NOMO-1 treated with dmso at 0.1 percent for 144 hours (cell line): ENCODE measurements around the gene SERGEF.

Source experiments
- DNase-seq: peaks from one replicate; lab custom pipeline; 2025; ENCODE audit not compliant: unreplicated experiment; lab: John Stamatoyannopoulos, UW

The SERGEF gene

DNA sequence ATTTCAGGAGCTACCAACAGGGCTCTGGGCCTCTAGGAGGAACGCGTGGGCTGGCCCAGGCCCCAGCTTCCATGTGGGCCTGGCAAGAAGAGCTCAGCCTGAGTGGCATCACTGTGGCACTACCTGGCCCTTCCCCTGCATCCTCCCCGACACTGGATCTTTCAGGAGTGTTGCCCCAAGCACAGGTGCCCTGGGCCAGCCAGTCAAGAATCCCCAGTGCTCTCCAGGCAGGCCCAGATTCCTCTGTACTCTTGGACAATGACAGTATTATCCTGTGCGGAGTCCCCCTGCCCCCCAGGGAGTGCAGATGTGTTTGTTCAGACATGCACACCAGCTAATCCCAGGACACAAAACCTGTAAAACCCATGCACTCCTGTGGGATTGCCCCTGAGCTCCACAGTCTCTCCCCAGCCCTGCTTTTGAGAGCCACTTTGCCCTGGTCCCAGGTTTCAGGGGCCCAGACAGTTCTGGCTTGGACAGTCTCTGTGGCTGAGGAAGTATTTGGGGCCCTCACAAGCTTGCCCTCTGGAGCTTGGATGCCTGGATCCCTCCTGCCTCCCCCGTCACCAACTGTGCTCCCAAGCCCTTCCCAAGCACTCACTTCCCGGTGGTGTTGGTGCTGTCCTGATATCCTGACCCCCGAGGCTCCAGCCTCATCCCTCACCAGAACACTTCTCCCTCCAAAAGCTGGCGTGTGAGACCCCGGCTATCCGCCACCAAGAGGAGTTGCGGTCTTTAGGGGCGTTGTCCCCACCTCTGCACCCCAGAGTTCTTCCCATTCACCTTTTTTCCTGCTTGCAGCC lies 238.4 kb downstream of the SERGEF start:
- DNase-seq: no peak

DNA sequence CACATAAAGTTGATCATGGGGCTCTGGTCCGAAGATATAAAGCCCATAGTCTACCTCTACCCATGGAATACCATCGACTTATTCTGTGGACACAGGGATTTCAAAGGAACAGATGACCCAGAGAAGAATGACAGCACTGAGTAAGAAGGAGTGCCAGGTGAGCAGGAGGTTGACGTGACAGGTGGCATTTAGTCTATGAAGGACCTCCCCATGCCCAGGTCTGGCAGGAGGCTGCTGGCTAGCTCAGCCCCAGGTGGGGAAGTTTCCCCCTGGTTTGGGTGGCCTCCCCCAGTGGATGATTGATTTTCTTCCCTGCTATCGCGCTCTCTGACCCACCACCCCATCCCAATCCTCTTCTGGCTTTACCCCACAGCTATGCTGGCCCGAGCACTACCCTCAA lies 239.2 kb downstream of the SERGEF start:
- no peak for DNase-seq

DNA sequence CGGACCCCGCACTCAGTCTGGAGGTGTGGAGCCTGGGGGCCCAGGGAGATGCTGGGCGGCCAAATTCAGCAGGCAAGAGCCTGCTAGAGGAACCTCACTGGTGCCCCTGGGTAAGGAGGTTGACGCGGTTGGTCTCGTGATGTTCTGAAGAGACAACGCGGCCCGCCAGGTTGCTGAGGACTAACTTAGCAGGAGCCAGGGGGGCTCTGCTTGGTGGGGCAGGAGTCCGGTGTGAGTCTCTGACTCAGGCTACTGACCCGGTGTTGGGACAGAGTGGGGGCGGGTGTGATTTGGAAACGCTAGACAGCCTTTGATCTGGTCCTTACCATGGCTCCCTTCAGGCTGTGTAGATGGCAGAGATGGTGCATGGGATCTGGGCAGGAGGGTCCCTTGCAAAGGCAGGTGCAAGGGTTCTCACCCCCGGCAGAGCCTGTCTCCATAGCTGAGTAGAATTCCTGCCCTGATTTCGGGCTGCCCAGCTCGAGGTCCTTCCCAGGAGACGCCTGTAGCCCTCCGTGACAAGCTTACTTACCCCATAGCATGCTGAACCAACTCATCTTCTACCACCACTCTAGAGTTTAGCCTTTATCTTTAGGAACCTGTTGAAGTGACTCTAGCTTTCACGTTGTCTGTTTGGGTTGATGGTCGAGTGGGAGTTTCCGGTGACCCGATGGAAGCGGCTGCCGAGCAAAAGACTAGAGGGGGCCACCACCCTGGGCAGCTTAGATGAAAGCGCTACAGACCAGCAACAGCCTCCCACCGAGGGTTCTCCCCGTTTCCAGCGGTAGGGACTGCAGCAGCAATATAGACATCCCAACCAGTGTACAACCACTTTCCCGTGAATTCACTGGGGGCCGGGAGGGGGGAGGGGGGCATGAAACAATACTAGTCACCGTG lies 239.9 kb downstream of the SERGEF start:
- DNase-seq: no peak

DNA sequence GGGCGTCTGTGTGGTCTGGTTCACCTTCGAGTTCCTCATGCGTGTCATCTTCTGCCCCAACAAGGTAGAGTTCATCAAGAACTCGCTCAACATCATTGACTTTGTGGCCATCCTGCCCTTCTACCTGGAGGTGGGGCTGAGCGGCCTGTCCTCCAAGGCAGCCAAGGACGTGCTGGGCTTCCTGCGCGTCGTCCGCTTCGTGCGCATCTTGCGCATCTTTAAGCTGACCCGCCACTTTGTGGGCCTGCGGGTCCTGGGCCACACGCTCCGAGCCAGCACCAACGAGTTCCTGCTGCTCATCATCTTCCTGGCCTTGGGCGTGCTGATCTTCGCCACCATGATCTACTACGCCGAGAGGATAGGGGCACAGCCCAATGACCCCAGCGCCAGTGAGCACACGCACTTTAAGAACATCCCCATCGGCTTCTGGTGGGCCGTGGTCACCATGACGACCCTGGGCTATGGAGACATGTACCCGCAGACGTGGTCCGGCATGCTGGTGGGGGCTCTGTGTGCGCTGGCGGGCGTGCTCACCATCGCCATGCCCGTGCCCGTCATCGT lies 240.9 kb downstream of the SERGEF start:
- DNase-seq: no peak

DNA sequence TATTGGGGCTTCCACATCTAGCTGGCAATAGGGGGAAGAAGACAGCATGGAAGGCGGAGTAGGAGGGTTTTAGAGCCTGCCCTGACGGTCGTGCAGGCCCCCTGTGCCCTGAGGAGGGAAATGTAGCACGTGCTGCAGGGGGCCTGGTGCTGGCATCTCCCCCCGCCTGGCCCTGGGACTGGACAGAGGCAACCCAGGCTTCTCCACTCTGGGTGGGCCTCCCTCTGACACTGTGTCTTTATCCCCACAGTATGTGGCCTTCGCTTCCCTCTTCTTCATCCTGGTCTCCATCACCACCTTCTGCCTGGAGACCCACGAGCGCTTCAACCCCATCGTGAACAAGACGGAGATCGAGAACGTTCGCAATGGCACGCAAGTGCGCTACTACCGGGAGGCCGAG lies 241.4 kb downstream of the SERGEF start:
- no peak for DNase-seq

DNA sequence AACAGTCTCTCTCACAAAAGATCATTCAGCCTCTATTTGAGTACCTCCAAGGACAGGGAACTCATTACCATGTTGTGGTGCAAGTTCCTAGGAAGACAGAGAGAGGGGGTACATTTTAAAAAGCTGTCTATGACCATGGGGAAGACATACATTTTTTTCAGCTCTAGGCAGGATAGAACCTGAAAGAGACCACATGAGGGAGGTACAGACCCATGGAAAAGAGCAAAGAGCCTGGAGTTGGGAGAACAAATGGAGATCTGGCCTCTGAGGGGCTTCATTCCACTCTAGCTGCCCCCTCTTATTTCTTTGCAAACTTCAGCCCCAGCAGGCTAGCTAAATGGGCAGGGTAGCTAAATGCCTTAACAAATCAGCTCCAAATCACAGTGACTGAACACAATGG lies 241.9 kb downstream of the SERGEF start:
- DNase-seq: no peak

DNA sequence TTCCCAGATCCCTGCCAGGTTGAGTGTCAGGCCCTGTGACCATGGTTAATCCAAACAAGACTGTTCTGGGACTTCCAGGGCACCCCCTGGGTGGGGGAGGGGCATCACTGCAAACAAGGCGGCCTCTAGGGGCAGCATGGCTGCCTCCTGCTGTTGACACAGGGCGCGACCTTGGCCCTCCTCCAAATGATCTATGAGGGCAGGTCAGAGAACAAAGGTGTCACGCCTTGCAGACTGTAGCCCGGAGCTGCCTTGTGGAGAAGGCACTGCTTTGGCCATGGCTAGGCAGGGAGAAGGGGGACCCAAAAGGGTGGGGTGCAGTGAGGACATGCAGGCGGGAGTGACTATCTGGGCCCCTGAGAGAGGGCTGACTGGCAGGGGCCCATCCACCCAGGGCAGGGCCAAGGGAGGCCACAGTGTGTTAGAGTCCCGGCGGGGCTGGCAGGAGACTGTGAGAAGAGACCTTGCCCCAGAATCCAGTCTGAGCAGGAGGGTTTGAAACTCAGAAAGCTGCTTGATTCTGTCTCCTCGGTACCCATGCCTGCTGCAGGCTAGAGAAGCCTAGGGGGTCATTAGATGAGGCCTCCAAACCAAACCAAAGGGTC lies 242.7 kb downstream of the SERGEF start:
- no peak for DNase-seq

DNA sequence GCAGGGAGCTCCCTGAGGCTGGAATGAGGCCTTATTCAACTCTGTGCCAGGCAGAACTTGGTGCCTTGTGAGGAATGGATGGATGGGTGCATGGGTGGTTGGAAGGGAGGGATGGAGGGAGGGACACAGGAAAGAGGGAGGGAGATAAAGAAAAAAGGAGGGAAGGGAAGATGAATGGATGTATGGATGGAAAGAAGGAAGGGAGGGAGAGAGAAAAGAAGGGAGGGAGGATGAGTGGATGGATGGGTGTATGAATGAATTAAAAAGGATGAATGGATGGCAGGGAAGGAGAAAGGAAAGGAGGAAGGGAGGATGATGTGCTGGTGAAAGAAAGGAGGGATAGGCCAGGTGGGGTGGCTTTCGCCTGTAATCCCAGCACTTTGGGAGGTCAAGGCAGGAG lies 243.6 kb downstream of the SERGEF start:
- DNase-seq: no peak

DNA sequence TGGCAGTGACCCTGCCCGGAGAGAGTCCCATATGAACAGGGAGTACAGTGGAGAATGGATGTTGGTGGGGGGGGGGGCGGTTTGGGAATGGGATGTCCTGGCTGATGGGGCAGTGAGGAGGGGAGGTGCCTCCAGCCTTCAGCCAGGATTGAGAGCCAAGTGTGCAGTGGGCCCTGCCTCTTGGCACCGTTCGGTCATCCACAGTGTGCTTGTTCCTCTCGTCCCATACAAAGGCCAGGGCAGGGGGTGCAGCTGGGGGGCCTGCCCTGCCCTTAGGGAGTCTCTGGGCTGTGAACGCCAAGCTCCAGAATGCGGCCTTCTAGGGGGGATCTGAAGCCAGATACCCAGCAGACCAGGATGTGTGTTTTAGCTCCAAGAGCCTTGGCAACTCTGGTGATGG lies 244.3 kb downstream of the SERGEF start:
- DNase-seq: no peak

DNA sequence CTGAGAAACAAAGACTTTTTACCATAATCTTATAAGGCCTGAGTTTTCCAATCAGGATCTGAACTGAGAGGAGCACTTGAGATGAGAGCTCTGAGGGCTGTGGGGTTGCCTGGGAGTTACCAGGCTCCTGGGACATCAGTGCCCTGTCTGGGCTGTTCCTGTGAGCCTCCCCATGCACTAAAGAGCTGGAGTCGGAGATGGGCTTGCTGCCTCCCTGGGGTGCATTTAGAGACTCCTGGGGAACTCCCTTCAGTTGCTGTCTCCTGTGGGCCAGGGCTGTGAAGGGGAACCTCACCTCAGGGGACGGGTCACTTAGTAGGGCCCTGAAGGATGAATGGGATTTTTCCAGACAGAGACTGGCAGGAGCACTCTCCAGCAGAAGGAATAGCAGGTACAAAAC lies 244.9 kb downstream of the SERGEF start:
- DNase-seq: no peak

DNA sequence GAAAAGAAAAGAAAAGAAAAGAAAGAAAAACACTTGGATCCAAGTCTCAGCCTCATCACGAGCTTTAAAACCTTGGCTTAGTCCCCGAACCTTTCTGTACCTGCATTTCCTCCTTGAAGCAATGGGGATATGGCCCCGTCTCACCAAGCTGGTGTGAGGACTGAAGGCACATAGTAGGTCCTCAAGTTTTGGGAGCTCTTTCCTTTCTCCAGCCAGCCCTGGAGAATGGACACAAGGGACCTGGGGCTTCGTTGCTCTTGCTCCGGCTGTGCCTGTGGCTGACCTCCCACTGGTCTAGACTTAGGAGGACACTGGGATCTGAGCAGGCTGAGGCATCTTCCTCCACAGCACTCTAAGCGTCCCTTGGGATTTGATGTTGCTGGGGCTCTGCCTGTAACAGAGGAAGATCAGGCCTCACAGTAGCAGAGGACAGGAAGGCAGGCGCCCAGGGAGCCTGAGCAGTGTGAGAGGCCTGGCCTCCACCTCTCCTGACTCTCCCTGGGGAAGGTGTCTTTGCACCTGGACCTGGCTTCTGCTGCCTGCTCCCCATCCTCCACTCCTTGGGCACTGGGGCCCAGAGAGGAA lies 245.5 kb downstream of the SERGEF start:
- DNase-seq: no peak

DNA sequence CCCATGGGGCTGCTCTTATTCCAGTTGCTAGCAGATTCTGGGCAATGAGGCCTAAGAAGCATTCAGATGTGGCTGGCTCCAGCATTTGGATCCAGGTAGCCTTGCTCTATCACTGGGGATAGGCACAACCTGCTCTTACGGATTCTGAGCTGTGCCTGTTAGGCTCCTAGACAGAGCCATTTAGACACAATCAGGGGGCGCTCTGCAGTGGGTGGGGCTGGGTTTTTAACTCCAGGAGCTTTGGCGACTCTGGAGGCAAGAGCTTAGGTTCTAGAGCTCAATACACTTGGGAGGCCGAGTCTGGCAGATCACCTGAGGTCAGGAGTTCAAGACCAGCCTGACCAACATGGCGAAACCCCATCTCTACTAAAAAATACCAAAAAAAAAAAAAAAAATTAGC lies 246.3 kb downstream of the SERGEF start:
- no peak for DNase-seq

DNA sequence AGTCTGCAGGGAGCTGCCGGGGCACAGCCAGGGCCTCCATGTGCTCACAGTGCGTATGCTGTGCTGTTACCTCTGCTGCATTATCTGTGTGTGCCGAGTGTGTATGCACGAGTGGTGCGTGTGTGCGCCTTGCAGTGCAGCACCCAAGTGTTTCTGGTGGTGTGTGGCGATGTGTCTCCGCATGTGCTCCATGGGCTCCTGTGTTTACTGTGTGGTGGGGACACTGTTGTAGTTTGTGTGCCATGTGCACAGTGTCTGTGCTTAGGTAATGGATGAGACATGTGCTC lies 246.8 kb downstream of the SERGEF start:
- DNase-seq: no peak

DNA sequence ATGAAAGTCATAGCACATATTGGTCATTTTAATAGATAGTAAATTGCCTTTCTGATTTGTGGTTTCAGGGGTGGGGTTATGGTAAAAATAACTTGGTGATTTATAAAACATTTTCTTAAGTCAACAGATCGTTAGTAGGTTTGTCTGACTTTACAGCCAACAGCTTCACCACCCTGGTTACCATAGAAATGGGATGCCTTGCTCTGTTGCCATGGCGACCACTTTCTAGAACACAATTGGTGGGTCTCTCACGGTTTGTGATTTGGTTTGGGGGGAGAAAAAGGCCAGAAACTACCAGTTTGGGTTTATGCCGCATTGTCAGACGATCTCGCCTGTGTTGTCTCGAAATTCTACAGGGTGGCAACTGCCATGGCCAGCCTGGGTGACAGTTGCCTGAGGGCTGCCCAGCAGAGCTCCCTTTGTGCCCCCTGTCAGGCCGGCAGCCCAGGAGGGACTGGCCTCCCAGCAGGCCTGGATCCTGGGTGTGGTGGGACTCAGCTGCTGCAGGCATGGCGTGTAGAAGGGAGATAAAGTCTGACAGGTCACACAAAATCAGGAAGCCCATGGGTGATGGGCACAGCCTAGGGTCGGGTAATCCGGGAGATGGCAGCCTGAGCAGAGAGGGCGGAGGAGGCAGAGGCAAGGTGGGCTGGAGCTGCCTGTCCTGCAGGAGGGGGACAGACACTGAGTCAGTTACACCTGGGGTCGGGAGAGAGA lies 247.3 kb downstream of the SERGEF start:
- no peak for DNase-seq

DNA sequence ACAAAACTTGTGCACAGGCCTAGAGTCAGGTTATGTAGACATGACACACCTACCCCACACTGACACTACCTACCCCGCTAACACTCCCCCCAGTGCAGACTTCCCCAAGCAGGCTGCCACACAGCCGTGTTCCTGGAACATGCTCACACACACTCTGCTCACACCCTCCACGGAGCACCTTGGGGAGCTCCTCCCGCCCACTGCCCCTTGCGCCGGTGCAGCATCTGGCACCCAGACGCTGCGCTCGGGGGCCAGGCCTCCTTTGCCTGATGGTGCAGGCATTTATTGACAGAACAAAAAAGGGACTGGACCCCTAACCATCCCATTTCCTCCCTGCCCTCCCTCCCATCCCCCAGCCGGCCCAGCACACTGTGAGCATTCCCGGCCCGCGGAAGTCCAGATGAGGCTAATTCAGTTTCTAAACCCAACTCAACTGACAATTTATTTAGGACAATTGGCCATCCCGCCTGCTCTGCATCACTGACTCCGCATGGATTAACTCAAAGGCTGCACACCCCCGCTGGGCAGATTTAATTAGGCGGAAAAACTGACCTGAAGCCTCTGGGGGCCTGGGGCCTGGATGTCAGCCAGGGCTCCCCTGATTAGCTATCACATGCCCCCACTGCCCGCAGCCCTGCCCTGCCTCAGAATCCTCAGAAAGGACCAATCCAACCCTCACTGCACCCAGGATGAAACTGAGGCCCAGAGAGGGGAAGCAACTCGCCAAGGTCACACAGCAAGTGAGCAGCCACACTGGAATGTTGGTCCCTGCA lies 248.2 kb downstream of the SERGEF start:
- no peak for DNase-seq

DNA sequence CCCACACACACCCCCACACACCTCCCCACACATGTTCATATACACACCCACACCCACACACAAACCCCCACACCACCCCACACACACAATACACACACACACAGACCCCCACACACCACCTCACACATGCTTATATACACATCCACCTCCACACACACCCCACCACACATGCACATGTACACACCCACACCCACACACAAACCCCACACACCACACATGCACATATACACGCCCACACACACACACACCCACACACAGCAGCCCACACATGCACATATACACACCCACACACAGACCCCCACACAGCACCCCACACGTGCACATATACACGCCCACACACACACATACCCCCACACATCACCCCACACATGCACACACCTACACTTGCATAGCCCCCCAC lies 249.1 kb downstream of the SERGEF start:
- no peak for DNase-seq

DNA sequence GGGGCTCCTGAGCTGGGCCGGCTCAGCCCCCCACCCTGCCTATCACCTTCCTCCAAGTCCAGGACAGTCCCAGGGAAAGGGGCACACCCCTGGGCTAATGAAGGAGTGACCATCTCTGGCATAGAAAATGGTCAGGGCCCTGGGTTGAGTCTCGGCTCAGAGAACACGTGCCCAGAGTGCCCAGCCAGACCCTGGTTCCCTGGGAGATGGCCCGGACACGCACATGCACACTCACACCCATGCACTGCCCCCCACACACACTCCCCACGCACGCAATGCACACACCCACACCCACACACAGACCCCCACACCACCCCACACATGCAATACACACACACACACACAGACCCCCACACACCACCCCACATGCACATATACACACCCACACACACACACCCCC lies 249.6 kb downstream of the SERGEF start:
- DNase-seq: no peak

DNA sequence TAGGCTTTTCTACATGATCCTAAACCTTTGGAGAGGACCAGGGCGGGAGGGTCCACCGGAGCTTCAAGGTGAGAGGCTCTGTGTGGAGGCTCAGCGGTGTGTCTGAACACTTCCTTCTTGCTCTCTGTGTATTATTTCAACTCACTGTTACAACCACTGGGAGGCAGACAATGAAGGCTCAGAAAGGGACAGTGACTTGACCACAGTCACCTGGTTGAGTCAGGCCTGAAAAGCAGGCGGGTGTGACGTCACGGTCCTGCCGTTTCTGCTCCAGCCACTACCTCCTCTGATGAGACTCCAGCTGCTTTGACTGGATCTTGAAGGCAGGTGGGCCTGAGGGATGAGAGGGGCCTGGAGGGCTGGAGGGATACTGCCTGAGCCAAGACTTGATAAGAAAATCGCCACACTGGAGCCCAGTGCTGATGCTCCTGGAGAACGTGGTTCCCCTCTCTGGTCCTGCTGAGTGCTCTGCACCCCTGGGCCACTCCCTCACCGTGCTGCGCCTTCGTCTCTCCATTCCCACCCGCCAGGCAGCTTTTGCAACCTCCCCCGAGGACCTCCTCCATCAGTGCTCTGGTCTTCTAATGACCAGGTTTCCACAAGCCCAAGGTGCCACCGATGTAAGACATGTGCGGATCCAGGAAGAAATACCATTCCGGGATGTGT lies 250.4 kb downstream of the SERGEF start:
- DNase-seq: no peak
